ENCODE measurements around the gene CLTCL1.

DNA sequence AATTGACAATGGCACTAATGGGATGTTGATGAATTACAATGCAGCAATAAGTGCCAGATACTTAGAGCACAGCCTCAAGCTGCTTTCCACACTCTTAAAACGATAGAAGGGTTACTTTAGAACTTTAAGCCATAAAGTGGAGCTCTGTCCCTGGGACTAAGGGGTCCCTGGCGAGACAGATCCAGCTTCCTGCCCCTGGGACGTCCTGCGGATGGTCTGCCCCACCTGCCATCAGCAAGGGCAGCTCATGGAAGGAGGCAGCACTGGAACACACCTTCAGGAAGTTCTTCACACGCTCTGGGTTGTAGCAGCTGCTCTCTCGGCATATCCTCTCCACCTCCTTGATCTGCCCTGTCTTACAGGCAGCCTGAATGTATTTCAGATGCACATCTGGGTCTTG, 67.9 kb downstream of the CLTCL1 start:
- no peak for TF ChIP-seq POLR2AphosphoS5 (IDR thresholded peaks at IDR 0.05; ENCODE audit: low read depth, low read length)
- TF ChIP-seq CTCF (IDR thresholded peaks at IDR 0.05): no peak
- TF ChIP-seq REST (IDR thresholded peaks at IDR 0.05; ENCODE audit: insufficient read depth in 1 of 2, low read depth in 2 of 2, low read length in 1 of 2): no peak
- no peak for TF ChIP-seq TCF7L2 (IDR thresholded peaks at IDR 0.05; ENCODE audit: low read depth, low read length)
- no peak for TF ChIP-seq SIN3A (IDR thresholded peaks at IDR 0.05; ENCODE audit: borderline replicate concordance, insufficient read depth, low read depth, low read length)
